HG03196 (cell line): ENCODE data around the gene CSE1L.
"Not testable (repeated sequence)": the region's sequence is repeated elsewhere in the genome, so short reads cannot be mapped to it uniquely, and the experiment has no call there.

ENCODE experiments used
- ATAC-seq: cut with Tn5 transposase; IDR thresholded peaks from one replicate; pipeline ENCODE4 v1.9.1; 2021; ENCODE audit not compliant: unreplicated experiment

The CSE1L gene

DNA sequence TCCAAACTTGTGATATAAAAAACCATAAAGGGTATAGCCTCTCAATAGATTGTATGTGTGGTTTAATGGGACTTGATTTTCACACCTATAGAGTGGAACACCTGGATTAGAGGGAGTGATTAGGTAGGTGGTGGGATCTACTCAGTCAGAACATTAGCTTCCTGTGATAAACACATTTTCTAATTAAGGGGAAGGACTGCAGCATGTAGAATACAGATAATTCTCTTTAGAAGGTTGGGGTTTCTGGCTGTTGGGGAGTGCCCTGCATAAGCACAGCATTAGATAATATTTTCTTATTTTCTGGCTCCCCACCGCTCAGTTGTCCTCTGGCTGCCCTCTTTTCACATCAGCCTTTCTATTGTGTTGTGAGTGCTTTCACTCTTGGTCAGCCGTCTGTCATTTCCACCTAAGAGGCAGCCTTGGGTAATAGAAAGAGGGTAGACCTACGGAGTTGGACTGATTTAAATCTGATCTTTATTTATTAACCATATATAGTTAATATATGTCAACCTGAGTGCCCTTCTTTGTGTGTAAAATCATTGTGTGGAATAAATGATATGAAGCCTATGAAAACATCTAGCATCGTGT lies 8.0 kb downstream of the CSE1L start:
- no peak for ATAC-seq

DNA sequence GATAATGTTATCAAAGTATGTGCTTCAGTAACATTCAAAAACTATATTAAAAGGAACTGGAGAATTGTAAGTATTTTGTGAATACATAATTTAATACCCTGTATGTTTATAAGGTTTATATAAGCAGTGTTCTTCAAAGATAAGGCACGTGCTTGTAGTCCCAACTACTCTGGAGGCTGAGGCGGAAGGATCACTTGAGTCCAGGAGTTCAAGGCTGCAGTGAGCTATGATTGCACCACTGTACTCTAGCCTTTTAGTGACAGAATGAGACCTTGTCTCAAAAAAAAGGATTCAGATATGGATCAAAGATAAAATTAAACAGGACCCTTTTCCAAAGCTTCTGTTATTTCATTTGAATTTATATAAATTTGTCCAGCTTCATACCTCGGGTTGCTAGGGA lies 17.2 kb downstream of the CSE1L start:
- no peak for ATAC-seq

DNA sequence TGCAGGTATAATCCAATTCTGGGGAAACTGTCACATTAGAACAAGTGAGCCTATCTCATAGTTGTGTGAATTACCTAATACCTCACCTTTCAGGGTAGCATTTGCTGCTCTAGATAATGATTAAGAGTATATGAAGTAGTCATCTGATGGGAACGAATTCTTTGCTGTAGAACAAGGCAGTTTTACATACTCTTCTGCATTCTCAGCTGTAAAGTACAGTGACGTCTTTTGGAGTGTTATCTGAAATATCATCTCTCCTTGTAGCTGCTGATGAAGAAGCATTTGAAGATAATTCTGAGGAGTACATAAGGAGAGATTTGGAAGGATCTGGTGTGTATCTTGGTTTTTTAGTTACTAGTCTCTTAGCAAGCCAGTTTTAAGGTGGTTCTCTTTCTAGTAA lies 28.4 kb downstream of the CSE1L start:
- ATAC-seq = no peak

DNA sequence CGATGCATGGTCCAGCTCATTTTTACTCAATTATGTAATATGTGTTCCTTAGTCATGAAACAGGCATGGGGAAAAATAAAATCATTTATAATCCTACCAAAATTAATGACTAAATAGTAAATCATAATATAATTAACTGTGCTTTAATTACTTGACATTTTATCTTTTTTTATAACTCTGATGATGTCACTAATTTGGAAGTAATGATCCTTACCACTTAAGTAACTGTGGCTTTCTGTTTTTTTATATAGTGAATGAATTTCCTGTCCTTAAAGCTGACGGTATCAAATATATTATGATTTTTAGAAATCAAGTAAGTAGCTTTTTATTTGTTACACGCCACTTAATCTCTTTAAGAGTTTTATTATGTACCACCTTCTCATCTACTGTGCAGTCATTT lies 32.2 kb downstream of the CSE1L start:
- ATAC-seq = no peak

DNA sequence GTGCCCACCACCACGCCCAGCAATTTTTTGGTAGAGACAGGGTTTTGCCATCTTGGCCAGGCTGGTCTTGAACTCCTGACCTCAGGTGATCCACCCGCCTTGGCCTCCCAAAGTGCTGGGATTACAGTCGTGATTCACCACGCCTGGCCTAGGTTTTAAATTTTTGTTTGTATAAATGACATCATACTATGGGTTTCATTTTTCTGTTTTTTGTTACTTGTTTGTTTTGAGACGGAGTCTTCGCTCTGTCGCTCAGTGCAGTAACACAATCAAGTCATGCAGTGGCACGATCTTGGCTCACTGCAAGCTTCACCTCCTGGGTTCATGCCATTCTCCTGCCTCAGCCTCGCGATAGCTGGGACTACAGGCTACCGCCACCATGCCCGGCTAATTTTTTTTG lies 36.2 kb downstream of the CSE1L start:
- not testable (repeated sequence) for ATAC-seq

DNA sequence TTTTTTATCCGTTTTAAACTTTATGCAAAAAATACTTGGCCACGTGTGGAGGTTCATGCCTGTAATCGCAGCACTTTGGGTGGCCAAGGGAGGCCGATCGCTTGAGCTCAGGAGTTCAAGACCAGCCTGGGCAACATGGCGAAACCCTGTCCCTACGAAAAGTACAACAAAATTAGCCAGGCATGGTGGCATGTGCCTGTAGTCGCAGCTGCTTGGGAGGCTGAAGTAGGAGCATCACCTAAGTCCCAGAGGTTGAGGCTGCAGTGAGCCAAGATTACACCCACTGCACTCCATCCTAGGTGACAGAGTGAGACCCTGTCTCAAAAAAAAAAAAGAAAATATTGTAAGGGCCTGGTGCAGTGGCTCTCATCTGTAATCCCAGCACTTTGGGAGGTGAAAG lies 45.0 kb downstream of the CSE1L start:
- no peak for ATAC-seq

DNA sequence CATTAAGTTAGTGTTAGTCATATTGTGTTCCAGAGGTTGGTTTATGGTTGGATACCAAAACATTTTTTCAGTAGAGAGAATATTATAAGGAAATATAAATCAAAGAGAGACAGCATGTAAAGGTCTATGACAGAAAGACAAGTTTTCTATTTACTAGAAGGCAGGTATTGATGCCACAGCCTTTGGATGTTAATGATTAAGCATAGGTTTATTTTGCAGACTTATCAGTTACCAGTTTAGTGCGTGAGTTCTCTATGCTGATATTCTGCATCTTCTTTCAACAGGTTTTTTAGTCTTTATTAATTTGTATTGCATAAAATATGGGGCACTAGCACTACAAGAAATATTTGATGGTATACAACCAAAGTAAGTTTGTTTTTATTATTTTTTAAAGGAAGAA lies 45.6 kb downstream of the CSE1L start:
- ATAC-seq = no peak

DNA sequence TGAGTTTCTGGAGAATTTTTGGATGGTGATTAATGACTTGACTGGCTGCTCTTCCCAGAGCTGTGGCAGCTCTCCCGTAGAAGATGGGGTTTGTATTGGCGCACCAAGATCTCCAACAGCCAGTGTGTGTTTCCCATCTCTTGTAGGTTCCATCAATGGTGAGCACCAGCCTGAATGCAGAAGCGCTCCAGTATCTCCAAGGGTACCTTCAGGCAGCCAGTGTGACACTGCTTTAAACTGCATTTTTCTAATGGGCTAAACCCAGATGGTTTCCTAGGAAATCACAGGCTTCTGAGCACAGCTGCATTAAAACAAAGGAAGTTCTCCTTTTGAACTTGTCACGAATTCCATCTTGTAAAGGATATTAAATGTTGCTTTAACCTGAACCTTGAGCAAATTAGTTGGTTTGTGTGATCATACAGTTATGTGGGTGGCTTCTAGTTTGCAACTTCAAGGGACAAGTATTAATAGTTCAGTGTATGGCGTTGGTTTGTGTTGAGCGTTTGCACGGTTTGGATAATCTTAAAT lies 50.2 kb downstream of the CSE1L start:
- no peak for ATAC-seq

DNA sequence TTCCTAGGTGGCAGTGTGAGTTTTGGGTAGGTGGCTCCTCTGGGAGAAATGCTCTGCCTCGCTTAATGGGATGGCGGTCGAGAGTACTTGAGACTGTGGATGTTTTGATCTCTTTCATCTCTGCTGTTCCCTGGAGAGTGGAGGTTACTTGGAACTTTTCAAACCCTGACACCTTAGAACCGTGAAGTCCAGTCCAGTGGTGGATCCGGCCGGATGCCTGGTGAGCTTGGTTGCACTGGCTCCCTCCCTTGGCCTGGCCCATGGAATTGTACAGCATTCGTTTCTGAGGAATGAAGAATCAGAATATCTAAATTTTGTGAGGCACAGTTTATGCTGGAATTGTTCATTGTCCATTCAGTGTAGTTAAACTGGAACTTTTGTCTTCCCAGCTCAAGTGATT lies 51.0 kb downstream of the CSE1L start:
- ATAC-seq = no peak

DNA sequence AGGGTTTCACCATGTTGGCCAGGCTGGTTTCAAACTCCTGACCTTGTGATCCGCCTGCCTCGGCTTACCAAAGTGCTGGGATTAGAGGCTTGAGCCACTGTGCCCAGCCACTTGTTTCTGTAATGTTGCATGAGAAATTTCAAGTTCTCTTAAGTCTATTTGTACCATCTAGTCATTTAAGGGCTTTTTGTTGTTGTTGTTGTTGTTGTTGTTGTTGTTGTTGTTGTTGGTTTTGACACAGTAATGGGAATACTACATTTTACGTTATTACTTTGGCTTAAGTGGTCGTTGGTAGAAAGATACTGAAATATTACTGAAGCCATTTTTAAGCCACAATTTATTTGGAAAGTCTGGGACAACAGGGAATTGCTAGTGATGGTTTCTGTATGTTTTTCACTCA lies 52.0 kb downstream of the CSE1L start:
- ATAC-seq = no peak

DNA sequence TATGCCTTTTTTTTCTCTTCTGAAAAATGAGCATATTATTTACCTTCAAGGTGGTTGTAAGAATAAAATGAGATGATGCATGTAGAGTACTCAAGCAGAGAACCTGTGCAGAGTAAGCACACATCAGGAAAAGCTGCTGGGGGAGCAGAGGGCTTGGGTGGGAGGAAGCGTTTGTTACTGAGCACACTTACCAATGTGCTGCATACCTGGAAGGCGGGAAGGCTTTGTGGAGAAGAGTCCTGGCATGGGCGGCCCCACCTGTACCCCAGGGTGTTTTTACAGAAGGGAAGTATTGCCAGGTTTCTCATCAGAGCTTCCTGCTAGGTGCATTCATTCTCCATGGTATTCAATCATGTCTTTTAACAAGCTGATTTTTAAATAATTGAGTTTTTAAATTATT lies 52.9 kb downstream of the CSE1L start:
- ATAC-seq = no peak

DNA sequence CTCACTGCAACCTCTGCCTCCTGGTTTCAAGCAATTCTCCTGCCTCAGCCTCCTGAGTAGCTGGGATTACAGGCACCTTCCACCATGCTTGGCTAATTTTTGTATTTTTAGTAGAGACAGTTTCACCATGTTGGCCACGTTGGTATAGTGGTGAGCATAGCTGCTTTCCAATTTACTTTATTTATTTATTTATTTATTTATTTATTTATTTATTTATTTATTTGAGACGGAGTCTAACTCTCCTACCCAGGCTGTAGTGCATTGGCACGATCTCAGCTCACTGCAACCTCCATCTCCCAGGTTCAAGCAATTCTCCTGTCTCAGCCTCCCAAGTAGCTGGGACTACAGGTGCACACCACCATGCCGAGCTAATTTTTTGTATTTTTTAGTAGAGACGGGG lies 54.2 kb downstream of the CSE1L start:
- not testable (repeated sequence) for ATAC-seq

DNA sequence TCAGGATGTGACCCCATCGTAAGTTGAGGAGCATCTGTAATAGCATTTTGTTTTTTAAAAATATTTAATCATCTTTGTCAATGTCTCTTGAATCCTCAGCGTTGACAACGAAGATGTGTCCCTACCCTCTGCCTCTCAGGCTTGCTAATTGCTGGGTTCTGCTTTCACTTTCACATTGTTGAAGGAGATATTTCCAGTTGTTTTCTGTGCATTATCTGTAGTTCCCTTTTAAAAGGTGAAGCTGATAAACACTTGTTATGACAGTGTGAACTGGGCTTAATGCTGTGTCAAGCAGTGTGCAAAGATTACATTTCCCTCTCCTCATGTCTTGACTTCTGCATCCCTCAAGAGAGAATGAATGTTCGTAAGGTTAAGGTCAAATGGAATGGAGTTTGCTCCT lies 54.9 kb downstream of the CSE1L start:
- ATAC-seq = no peak

DNA sequence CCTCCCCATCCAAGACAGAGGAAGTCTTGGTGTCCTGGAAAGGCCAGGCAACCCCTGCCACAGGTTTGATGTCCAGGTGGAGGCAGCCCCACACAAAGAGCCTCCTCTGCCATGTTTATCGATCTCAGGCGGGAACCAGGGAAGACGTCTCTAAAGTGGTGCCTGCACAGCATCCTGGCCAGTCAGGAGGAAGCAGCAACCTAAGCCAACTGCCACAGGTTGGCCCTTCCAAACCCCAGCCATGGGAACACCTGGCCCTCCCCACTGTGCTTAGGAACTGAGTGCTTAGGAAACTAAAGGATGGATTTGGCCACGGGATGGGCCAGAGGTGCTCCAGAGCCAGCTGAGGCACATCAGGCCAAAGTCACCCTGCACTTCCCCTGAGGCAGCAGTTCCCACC lies 56.9 kb downstream of the CSE1L start:
- no peak for ATAC-seq

DNA sequence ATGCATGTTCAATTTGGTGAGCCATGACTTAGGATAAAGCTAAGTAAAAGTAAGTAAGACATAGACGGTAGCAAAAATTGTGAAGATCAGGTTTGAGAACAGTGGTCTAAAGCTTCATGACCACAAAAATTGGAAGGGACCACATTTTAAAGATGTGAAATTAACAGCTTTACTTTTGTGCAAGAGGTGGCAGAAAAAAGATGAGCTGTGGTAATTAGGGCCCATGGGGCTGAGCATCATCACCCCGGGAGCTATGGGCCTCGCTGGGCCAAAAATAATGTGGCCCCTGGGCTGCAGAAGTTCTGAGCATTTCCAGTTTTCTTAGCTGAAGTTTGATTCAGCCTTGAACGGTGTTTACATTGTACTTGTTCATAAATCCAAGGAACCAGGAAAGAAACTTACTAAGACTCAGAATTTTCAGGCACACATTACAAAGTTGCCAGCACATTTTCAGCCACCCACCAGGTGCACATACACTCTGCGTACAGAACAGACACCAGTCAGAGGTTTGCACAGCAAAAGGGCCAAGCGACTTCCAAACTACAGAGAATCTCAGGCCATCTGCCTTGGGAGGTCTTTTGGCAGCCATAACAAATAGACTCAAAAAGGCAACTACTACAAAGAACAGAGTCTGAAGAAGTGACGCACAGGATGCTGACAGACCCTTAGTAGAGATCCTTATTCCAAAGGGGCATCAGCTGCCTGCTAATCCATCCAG lies 57.7 kb downstream of the CSE1L start:
- ATAC-seq = no peak

DNA sequence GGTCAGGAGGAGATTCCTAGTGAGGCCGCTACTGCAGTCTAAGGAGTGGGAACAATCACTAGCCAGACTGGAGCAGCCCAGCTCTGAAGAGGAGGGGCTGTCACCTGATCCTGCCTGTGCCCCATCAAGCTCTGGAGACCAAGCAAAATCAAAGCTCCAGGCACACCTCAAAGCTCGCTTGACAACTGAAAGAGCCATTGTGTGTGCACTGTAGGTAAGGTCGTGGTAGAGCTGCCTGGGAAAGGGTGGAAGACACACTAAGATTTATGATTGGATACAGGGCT lies 58.2 kb downstream of the CSE1L start:
- no peak for ATAC-seq

DNA sequence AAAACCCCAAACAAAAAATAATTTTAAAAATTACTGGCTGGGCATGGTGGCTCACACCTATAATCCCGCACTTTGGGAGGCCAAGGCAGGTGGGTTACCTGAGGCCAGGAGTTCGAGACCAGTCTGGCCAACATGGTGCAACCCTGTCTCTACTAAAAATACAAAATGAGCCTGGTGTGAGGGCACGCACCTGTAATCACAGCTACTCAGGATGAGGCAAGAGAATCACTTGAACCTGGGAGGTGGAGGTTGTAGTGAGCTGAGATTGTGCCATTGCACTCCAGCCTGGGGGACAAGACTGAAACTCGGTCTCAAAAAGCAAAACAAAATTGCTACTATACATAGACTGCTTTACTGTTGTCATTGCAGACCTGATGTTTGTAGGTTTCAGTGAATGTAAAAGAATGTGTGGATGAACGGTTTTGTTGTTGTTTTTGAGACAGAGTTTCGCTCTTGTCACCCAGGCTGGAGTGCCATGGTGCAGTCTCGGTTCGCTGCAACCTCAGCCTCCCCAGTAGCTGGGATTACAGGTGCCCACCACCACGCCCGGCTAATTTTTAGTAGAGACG lies 59.0 kb downstream of the CSE1L start:
- ATAC-seq = not testable (repeated sequence)

DNA sequence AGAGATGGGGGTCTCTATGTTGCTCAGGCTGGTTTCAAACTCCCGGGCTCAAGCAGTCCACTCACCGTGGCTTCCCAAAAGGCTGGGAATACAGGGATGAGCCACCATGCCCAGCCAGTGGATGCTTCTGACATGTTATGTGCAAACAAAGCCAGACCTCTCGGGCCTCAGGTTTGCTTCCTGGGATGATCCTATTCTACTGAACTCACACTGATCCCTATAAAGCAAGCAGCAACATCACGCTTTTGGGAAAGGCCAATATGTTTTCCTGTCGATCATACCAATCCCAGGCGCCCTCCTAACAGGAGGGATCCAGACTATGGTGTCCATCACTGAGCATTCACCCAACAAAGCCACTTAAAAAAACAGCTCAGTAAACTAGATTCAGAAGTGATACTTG lies 60.2 kb downstream of the CSE1L start:
- no peak for ATAC-seq

DNA sequence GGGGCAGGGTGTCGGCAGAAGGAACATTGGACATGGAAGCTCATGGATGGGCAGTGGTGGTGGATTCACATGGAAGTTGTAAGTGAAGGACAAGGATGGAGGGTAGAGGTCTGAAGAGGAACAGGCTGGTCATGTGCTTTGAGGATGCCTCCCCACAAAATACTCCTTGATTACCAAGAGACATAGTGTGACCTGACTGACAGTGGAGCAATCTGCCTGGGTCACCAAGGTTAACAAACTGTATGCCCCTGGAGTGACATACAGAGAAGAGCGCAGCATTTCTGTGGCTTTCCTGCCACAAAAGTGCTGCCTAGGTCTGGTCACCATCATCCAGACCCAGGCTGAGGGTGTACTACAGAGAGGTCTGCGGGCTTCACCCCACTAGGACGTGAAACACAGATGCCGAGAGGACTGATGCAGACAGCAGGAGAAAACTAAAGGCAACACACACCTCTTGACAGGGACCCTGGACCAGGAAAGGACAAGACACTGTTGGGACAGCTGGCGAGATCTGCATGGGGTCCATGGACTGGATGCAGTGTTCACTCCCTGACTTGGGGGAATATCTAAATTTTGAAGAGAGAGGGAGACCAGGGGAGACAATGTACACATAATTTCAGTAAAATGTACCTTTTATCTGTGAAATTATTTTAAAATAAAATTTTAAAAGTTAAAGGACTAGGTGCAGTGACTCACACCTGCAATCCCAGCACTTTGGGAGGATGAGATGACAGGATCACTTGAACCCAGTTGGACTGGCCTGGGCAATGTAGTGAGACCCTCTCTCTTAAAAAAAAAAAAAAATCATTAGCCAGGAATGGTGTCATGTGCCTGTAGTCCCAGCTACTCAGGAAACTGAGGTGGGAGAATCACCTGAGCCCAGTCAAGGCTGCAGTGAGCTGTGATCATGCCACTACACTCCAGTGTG lies 64.9 kb downstream of the CSE1L start:
- ATAC-seq = no peak

DNA sequence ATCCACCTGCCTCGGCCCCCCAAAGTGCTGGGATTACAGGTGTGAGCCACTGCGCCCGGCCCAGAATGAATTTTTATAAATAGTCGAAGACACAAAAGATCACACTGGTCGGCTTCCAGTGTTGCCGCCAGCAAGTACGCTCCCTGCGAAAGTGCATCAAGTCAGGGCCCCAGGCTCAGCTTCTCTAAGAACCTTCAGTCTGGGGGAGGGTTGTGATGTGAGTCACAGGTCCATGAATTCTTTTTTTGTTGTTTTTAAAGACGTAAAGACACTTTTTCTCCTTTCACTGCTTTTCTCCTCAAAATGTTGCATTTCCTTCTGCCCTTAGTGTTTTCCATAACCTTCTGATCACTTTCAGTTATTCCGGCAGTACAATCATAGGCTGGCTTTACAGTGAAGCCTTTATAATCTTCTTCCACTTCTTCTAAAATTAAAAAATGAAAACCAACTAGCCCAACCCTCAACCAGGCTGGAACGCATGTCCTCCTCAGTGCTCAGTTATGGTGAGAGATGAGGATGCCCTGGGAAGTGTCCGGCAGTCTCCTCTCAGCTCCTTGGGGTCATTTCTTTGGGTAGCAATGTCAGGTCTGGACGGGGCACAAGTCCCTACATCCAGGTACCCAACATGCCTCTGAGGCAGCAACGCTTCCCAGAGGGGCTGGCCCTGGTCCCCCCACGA lies 66.6 kb downstream of the CSE1L start:
- ATAC-seq = no peak

DNA sequence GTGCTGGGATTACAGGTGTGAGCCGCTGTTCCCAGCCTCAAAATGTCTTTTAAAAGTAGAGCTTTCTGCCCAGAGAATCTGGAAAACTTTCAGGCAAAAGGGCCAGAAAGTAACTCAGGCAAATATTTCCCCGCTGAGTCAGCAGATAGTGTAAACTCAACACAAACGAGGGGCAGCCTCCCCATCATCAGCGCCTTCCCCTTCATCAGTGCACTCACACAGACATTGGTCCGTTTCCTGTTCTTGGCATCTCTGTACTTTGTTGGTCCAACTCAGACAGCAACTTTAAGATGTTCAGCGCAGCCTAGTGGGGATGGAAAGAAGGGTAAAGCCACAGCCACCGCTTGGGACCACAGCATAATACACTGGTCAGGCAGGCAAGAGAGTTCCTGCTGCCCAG lies 69.5 kb downstream of the CSE1L start:
- ATAC-seq = no peak
